Gastrocnemius medialis (tissue), 4 donors: ENCODE results near the gene CCR5. TPM values are rescaled to one million over a fixed set of nuclear protein-coding genes. Genes with fewer than 3 reads are reported as not detected.

ENCODE experiments used
- ATAC-seq, 2 donors: fragments of 150-250 bp; one replicate each; pipeline ENCODE4 v1.9.1; 2016
- DNase-seq, 2 donors: peaks; one replicate each; pipeline ENCODE4 v3.0.0-alpha.2; 2019
- H3K27ac ChIP-seq, 4 donors: fragments of 200-600 bp; sonication (generic); 1 replicate in 1 of 4; 2 replicates in 3 of 4; pipeline ENCODE4 v1.5.1; 2016 to 2018; ENCODE audit warnings: mild to moderate bottlenecking in 2 of 4, moderate library complexity in 1 of 4
- H3K27me3 ChIP-seq, 3 donors: fragments of 200-600 bp; sonication (generic) in 2 of 3; 1 replicate in 1 of 3; 2 replicates in 2 of 3; pipeline versions ENCODE4 v1.5.1 to v1.6.0; 2016 to 2019; ENCODE audit warnings: mild to moderate bottlenecking in 1 of 3, moderate library complexity in 1 of 3
- H3K36me3 ChIP-seq, 2 donors: fragments of 200-600 bp; sonication (generic) in 1 of 2; one replicate each; pipeline ENCODE4 v1.5.1; 2017 to 2018
- H3K4me1 ChIP-seq, 2 donors: fragments of 200-600 bp; sonication (generic) in 1 of 2; one replicate each; pipeline ENCODE4 v1.5.1; 2016 to 2017; ENCODE audit warnings: mild to moderate bottlenecking in 2 of 2
- H3K4me3 ChIP-seq, 4 donors: fragments of 200-600 bp; sonication (generic) in 3 of 4; 1 replicate in 1 of 4; 2 replicates in 3 of 4; pipeline ENCODE4 v1.5.1; 2016 to 2019; ENCODE audit warnings: mild to moderate bottlenecking in 2 of 4
- H3K9me3 ChIP-seq, 3 donors: fragments of 200-600 bp; sonication (generic) in 2 of 3; 1 replicate in 1 of 3; 2 replicates in 2 of 3; pipeline ENCODE4 v1.5.1; 2016 to 2019
- POLR2A ChIP-seq, 2 donors: fragments of 450-650 bp; IDR thresholded peaks; one replicate each; pipeline ENCODE4 v1.6.1; 2017; ENCODE audit warnings: antibody characterized with exemption in 2 of 2, mild to moderate bottlenecking in 2 of 2, moderate library complexity in 2 of 2
- in situ Hi-C, 4 donors: fragments of 200-750 bp; cut with MboI; loops; one replicate each; pipeline versions ENCODE4 v1.15.0 to v1.8.0; 2017; ENCODE audit warnings: low sequenced_read_pairs in 4 of 4
- intact Hi-C: fragments of 100-400 bp; cut with DNase I; formaldehyde crosslinking; loops from one replicate; pipeline ENCODE4 v1.15.1; 2023; ENCODE audit warnings: low total_unique reads
- total RNA-seq, 4 donors: library from RNA; depleted of rRNA; stranded (reverse); fragments of >200 nt; gene quantifications; one replicate each; pipeline versions ENCODE4 v1.1.0 to v1.2.3, GENCODE V29; 2016
- TF ChIP-seq, protein P1 (sequence below), 5 experiments: fragments of 450-650 bp in 3 of 5; fragments of 200-600 bp in 2 of 5; sonication (generic) in 2 of 5; IDR thresholded peaks in 4 of 5; conservative IDR thresholded peaks in 1 of 5; 1 replicate in 4 of 5; 2 replicates in 1 of 5; pipeline ENCODE4 v1.5.1; 2016 to 2019; ENCODE audit warnings: antibody characterized with exemption in 5 of 5, mild to moderate bottlenecking in 3 of 5, moderate library complexity in 3 of 5

The CCR5 gene
- total RNA-seq, 4 donors from 2014 or later = 0.07 to 0.20 (median 0.10) TPM; not detected in 1

DNA sequence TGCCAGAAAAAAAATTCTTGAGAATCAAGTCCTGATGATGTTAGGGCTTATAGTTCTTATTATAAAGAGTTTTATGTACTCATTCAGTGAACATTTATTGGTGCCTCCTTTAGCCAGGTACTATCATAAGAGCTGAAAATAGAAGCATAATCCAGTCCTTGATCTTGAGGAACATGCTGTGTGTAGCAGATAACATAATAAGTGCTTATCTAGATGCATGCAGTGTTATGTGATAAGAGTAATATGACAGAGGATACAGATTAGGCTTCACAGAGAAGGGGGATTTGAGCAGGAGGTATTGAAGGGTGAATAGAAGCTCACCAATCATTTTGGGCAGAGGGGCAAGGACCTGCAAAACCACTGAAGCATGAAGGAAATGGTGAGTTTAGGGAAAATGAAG, 15.8 kb upstream of the CCR5 start:
- Histone ChIP-seq H3K4me3 (no peak overlapping the region), H3K27me3 (peaks cover 0 to 9% (median 0%) of the 10 kb centered on the region in 3 donors), H3K4me1 (no peaks in the 10 kb centered on the region), H3K36me3 (no peaks in the 10 kb centered on the region), H3K27ac (no peak overlapping the region), H3K9me3 (no peaks in the 10 kb centered on the region)
- DNase-seq (no peak), ATAC-seq (no peak)
- intact Hi-C loops = no loop called here
- in situ Hi-C loops = loop anchor here in 1 of 4 donors (25.0 kb wide), 2 partner anchors 268 to 418 kb away; partner anchors contain the start of gene CXCR6
- TF ChIP-seq POLR2A (IDR thresholded peaks at IDR 0.05) = no peak
- TF ChIP-seq, protein P1, sequence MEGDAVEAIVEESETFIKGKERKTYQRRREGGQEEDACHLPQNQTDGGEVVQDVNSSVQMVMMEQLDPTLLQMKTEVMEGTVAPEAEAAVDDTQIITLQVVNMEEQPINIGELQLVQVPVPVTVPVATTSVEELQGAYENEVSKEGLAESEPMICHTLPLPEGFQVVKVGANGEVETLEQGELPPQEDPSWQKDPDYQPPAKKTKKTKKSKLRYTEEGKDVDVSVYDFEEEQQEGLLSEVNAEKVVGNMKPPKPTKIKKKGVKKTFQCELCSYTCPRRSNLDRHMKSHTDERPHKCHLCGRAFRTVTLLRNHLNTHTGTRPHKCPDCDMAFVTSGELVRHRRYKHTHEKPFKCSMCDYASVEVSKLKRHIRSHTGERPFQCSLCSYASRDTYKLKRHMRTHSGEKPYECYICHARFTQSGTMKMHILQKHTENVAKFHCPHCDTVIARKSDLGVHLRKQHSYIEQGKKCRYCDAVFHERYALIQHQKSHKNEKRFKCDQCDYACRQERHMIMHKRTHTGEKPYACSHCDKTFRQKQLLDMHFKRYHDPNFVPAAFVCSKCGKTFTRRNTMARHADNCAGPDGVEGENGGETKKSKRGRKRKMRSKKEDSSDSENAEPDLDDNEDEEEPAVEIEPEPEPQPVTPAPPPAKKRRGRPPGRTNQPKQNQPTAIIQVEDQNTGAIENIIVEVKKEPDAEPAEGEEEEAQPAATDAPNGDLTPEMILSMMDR (IDR thresholded peaks at IDR 0.05 in 4 of 5, conservative IDR thresholded peaks at IDR 0.05 in 1 of 5) = no peak

DNA sequence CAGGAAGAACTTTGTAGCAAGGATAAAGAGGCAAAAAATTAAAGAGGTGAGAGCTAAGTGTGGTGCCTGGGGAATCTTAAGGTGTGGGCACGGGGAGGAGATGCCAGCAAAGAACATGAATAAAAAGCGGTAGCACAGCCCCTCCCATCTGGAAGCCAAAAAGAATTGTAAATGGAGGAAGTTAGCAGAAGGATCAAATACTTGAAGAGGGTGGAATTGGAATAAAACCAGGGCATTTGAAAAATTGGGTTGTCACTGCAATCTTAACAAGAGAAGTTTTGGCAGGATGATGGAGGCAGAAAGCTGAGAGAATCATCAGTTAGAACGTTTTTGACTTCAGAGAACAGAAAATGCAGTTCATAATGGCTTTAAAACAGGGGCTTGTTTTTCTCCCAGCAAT, 14.5 kb upstream of the CCR5 start:
- Histone ChIP-seq H3K4me3 (no peak overlapping the region), H3K36me3 (no peaks in the 10 kb centered on the region), H3K9me3 (no peaks in the 10 kb centered on the region), H3K27me3 (peaks cover 0 to 9% (median 0%) of the 10 kb centered on the region in 3 donors), H3K4me1 (peaks cover 0 to 4% of the 10 kb centered on the region in 2 donors), H3K27ac (no peak overlapping the region)
- no peak for TF ChIP-seq POLR2A (IDR thresholded peaks at IDR 0.05)
- TF ChIP-seq, protein P1 (IDR thresholded peaks at IDR 0.05 in 4 of 5, conservative IDR thresholded peaks at IDR 0.05 in 1 of 5) = no peak
- DNase-seq = no peak
- no peak for ATAC-seq
- intact Hi-C loops (no loop called here), in situ Hi-C loops (loop anchor here in 1 of 4 donors (25.0 kb wide), 2 partner anchors 269 to 419 kb away; partner anchors contain the start of gene CXCR6)

DNA sequence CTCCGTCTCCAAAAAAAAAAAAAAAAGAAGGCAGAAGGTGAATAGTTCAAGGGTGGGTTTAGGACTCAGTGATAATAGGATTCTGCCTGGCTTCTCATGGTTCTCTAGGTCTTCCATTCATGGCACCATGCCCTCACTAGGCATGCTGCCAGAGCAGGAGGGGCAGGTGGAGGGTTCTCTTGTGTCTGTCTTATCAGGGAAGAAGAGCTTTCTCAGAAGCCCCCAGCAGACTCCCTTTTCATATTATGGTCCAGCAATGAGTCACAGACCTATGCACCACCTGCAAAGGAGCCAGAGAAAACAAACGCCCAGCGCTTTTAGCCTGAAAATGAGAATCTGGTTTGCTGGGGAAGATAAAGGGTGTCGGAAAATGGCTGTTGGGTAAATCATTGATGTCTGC, 13.8 kb upstream of the CCR5 start:
- H3K27ac ChIP-seq = no peak overlapping the region
- peaks cover 0 to 9% (median 0%) of the 10 kb centered on the region in 3 donors for H3K27me3 ChIP-seq
- H3K4me1 ChIP-seq = peaks cover 0 to 4% of the 10 kb centered on the region in 2 donors
- H3K9me3 ChIP-seq = no peaks in the 10 kb centered on the region
- in situ Hi-C loops (loop anchor here in 1 of 4 donors (25.0 kb wide), 2 partner anchors 270 to 420 kb away; partner anchors contain the start of gene CXCR6), intact Hi-C loops (no loop called here)
- TF ChIP-seq POLR2A (IDR thresholded peaks at IDR 0.05) = no peak
- TF ChIP-seq, protein P1 (IDR thresholded peaks at IDR 0.05 in 4 of 5, conservative IDR thresholded peaks at IDR 0.05 in 1 of 5) = no peak
- no peak overlapping the region for H3K4me3 ChIP-seq
- ATAC-seq (no peak), DNase-seq (no peak)
- H3K36me3 ChIP-seq = no peaks in the 10 kb centered on the region

DNA sequence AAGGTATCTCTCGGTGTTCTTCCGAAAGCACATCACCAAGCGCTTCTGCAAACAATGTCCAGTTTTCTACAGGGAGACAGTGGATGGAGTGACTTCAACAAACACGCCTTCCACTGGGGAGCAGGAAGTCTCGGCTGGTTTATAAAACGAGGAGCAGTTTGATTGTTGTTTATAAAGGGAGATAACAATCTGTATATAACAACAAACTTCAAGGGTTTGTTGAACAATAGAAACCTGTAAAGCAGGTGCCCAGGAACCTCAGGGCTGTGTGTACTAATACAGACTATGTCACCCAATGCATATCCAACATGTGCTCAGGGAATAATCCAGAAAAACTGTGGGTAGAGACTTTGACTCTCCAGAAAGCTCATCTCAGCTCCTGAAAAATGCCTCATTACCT, 12.3 kb upstream of the CCR5 start:
- TF ChIP-seq, protein P1 (IDR thresholded peaks at IDR 0.05 in 4 of 5, conservative IDR thresholded peaks at IDR 0.05 in 1 of 5) = no peak
- no peak for TF ChIP-seq POLR2A (IDR thresholded peaks at IDR 0.05)
- Histone ChIP-seq H3K27me3 (peaks cover 0 to 3% (median 0%) of the 10 kb centered on the region in 3 donors), H3K4me1 (peaks cover 0 to 4% of the 10 kb centered on the region in 2 donors), H3K27ac (no peak overlapping the region), H3K36me3 (no peaks in the 10 kb centered on the region), H3K4me3 (no peak overlapping the region), H3K9me3 (no peaks in the 10 kb centered on the region)
- in situ Hi-C loops (loop anchor here in 1 of 4 donors (25.0 kb wide), 2 partner anchors 271 to 421 kb away; partner anchors contain the start of gene CXCR6), intact Hi-C loops (no loop called here)
- no peak for ATAC-seq
- no peak for DNase-seq
